GM10266 (cell line): Measurements from ENCODE around the gene PLA2G2D.

Source experiments
- DNase-seq: peaks from one replicate; pipeline ENCODE4 v3.0.0; 2012; ENCODE audit errors: extremely low spot score
- TF ChIP-seq, protein P1 (sequence below): IDR thresholded peaks from 2 replicates; pipeline ENCODE4 v1.5.1; 2012; ENCODE audit warnings: mild to moderate bottlenecking, low read depth; ENCODE audit not compliant: control insufficient read depth, insufficient read depth; ENCODE audit errors: missing control alignments

PLA2G2D gene

DNA sequence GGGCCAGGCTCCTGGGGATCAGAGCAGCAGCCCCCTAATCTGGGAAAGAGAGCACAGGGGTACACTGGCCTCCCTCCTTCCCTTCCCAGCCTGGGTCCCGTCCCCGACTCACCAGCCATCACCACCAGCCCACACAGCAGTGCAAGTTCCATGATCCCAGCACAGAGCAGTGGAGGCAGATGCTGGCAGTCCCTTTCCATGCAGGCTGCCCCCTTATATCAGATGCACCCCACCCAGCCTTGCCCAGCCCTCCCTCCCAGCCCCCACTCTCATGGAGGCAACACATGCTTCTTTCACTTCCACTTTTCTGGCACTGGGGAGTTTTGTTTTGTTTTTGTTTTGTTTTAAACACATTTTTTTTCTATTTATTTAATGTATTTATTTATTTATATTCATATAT lies at the start of gene PLA2G2D:
Gene PLA2G2D (minus strand): TSS at position 190 of the 400 bp plus-strand sequence. CDS start 38 bp downstream, at position 152.
- no peak for DNase-seq
- TF ChIP-seq, protein P1, sequence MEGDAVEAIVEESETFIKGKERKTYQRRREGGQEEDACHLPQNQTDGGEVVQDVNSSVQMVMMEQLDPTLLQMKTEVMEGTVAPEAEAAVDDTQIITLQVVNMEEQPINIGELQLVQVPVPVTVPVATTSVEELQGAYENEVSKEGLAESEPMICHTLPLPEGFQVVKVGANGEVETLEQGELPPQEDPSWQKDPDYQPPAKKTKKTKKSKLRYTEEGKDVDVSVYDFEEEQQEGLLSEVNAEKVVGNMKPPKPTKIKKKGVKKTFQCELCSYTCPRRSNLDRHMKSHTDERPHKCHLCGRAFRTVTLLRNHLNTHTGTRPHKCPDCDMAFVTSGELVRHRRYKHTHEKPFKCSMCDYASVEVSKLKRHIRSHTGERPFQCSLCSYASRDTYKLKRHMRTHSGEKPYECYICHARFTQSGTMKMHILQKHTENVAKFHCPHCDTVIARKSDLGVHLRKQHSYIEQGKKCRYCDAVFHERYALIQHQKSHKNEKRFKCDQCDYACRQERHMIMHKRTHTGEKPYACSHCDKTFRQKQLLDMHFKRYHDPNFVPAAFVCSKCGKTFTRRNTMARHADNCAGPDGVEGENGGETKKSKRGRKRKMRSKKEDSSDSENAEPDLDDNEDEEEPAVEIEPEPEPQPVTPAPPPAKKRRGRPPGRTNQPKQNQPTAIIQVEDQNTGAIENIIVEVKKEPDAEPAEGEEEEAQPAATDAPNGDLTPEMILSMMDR = no peak

- TF ChIP-seq, protein P1 = no peak
- DNase-seq = no peak
Observed at GRCh38 chr1:20168564-20169491, 49.5 kb upstream of the PLA2G2D start.

DNA sequence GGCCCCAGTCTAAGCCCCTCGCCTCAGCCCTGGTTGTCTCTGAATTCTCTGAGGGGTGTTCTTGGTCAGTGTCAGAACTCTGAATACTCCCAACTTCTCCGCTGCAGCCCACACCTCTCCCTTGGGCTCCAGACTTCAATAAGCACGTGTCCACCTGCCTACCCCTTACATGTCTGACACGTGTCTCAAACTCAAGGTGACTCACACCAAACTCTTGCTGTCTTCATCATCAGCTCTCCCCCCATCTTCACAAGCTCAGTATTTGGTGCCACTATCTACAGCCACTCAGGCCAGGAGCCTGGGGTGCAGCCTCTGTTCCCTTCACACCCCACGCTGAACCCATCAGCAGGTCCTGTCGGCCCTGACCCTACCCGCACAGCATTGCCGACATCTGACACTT lies 47.8 kb upstream of the PLA2G2D start:
- TF ChIP-seq, protein P1 = no peak
- DNase-seq = no peak

DNA sequence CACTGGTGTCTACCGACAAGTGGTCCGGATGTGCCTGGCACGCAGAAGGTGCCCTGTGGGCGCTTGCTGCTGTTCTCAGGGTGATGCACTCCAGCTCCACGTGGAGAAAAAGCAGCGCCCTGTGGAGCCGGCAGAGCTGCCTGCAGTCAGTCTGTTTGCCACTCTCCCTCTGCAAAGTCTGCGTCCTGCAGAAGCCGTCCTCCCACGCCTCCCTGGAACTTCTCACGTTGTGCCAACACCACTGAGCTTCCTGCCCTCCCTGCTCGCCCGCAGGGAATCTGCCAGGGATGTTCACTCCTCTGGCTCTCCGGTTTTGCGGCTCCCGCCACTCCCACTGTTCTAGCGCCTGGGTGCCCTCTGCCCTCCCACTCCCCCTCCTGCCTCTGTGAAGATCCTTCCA lies 46.7 kb upstream of the PLA2G2D start:
- DNase-seq = no peak
- TF ChIP-seq, protein P1 = no peak

DNA sequence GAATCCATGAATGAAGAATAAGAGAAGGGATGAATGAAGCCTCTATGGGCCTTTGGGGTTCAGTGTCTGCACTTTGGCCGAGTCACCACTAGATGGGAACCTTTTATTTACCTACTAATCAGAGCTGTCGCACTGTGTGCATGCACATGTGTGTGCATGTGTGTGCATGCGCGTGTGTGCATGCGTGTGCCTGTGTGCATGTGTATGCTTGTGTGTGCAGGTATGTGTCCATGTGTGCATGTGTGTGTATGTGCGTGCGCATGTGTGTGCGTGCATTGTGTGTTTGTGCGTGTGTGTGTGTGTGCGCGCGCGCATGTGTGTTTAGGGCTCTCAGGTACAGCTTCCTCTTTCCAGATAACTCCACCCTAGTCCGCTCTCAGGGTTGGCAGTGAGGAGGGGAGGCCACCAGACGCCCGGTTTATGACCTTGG lies 46.2 kb upstream of the PLA2G2D start:
- no peak for DNase-seq
- TF ChIP-seq, protein P1 = no peak

GRCh38 chr1:20164694-20165202 lies 45.4 kb upstream of the PLA2G2D start:
- DNase-seq = no peak
- TF ChIP-seq, protein P1 = no peak

- DNase-seq = no peak
- TF ChIP-seq, protein P1 = no peak
Observed at GRCh38 chr1:20160034-20160433, 40.7 kb upstream of the PLA2G2D start.
